A673 (cell line): ENCODE data around the gene IL19.

ENCODE experiments used
- CTCF ChIP-seq: fragments of 300-800, 200-600 bp; sonication (generic); conservative IDR thresholded peaks from 2 replicates; pipeline ENCODE4 v1.5.1; 2017; ENCODE audit warnings: low read depth, mild to moderate bottlenecking, antibody characterized with exemption, low read length, moderate library complexity, mixed read lengths
- EZH2 ChIP-seq: fragments of 200-600 bp; sonication (generic); IDR thresholded peaks from 2 replicates; pipeline ENCODE4 v1.6.1; 2017; ENCODE audit warnings: borderline replicate concordance, low read depth, mild to moderate bottlenecking, mixed read lengths, antibody characterized with exemption, low read length; ENCODE audit not compliant: poor library complexity, severe bottlenecking

DNA sequence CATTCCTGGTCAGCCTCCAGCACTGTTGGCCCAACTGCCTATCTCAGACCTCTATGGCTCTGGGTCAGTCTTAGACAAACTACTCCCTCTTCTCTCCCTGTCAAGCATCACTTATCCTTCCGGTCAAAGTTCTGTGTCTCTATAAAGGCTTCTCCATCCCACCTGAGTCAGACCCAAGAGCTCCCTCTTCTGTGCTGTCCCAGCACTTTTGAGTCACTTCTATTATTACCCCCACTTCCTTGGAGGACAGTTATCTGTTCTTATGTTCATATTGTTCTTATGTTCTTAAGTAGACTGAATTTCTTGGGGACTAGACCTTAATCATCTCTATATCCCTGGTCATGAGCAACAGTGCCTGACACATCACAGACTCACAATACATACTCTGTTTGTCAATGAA, 30.9 kb downstream of the IL19 start:
- TF ChIP-seq CTCF (no peak), EZH2 (no peak)
